GM18873 (cell line): ENCODE results near the gene MYO18A.

ENCODE experiments used
- ATAC-seq: cut with Tn5 transposase; IDR thresholded peaks from one replicate; pipeline ENCODE4 v1.9.1; 2021; ENCODE audit warnings: mild to moderate bottlenecking, moderate library complexity, moderate number of reproducible peaks; ENCODE audit not compliant: unreplicated experiment, low FRiP score

The MYO18A gene

DNA sequence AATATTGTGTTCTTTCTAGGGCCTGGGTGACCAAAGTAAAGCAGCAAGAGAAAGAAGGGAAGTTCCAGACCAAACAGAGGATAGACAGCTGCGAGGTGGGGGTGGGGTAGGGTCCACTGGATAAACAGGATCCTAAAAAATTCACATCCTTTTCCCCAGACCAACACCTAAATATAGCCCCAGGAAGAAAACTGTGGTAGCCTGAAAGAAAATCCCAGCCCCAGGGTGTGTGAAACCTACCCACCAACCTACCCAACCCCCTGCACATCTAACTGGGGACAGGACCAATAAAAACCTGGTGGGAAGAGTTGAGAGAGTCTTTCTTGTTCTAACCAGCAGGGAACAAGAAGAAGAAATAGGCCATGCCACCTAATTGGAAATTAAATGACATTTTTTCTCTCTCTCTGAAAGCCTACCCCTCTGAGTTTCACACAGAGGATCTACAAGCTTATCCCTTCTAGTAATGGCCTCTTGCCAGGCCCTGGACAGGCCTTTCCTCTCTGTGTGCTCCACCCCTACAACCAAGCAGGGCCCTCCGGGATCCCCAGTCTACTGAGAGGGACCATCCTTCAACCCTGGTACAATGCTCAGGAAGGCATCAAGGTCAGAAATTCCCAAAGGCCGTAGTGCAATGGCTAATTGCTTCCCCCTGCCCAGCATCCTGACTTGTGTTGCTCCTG, 12.0 kb downstream of the MYO18A start:
- no peak for ATAC-seq

DNA sequence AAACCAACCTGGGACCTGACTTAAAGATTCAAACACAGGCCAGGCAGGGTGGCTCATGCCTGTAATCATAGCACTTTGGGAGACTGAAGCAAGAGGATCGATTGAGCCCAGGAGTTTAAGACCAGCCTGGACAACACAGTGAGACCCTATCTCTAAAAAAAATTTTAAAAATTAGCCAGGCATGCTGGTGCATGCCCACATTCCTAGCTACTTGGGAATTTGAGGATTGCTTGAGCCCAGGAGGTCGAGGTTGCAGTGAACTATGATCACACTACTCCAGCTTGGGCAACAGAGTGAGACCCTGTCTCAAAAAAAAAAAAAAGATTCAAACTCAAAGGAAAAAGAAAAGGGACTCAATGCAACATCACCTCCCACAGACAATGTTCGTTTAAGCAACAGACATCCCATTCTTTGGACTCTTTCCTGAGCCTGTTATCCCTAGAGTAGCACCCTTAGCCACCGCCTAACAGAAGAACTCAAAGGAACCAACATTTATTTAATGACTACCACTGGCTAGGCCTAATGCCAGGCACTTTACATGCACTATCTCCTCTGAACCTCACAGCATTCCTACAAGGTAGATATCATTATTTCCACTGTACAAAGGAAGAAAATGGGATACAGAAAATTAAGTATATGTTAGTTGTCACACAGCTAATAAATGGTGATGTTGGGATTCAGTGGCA, 12.7 kb downstream of the MYO18A start:
- ATAC-seq: no peak

DNA sequence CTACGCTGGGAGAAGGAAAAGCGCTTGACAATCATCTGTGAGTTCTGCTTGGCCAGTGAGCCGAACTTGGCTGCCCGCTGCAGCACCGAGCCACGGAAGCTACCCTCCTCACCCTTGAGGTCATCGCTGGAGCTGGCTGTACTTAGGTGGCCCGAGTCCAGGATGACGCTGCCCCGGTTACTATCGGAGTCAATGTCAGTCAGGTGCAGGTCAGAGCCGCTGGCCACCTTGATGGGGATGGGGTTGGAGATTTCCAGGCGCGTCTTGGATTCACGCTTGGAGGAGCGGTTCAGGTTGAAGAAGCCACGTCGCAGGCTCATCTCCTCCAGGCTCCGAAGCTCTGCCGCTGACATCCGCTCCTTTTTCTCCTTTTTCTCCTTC, 13.7 kb downstream of the MYO18A start:
- no peak for ATAC-seq

DNA sequence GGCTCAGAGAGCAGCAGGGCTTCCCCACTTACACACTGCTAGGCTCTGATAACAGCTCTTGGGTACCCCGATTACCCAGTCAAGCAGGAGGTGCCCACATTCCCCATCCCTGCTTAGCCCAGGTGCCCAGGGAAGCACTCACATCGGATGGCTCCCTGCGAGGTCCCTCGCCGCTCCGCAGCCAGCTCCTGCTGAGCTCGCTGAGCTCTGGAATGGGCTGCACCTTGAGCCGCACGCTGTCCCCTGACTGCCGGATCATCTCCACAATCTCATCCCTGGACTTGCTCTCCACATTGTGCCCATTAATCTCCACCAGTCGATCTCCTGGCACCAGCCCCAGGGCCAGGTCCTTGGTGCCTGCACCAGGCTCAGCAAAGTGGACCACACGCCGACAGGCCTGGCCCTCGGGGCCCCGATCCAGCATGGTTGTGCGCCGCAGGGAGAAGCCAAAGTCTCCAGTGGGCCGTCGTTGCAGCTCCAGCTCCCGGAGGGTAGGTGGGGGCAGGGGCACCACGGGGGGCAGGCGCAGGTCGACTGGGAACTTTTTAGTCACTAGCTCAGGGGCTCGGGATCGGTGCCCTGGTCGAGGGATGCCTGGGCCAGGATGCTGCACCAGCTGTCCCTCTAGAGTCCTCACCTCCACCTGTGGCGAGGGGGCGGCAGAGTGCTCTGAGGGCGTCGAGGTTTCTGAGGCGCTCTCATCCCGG, 14.2 kb downstream of the MYO18A start:
- ATAC-seq: no peak

DNA sequence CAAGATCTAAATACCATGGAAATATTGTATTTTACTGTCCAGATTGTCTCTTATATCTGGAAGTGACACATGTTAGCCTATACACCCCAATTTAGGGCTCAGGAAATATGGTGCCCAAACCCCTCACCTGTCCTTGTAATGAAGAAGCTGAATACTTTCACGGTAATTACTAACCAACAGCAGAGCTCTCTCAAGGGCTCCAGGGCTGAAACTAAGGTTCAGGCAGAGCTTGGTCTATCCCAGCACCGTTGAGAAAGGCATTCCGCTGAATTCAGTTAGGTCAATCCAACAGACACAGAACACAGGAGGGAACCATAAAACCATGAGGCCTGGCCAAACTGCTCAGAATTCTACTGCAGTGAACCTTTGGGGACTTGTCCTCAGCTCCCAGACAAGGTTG, 14.9 kb downstream of the MYO18A start:
- no peak for ATAC-seq

DNA sequence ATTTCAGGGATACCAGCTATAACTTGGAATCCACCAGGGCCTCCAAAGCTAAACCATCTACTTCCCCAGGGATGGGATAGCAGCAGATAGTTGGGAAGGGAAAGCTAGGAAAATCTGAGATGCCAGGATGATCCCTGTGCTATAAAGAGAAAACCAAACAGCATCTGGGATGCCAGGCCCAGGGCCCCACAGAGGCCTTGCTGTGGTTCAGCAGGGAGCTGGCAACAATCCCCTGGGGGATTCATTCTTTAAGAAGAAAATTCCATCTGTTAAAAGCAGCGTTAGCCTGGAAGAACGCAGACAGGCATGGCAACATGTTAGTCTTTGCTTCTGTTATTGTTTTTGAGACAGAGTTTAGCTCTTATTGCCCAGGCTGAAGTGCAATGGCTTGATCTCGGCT, 16.6 kb downstream of the MYO18A start:
- ATAC-seq: no peak

DNA sequence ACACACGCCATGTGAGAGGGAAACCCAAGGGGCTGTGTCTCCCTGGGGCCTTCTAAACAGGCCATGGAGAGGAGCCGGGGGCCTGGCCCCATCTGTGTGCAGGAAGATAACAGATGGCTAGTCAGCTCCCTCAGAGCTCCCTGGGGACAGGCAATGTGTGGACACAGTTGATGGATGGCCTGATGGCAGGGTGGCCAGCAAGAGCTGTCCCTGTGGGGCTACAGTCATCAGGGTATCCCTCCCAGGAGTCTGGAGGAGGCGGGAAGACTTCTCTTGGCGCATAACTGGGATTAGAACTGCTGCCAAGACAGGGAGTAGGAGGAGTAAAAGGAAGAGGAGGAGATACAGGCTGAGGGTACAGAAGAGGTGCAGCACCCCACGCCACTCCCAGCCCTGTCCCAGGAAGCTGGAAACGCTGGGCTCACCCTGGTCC, 17.3 kb downstream of the MYO18A start:
- ATAC-seq: no peak

DNA sequence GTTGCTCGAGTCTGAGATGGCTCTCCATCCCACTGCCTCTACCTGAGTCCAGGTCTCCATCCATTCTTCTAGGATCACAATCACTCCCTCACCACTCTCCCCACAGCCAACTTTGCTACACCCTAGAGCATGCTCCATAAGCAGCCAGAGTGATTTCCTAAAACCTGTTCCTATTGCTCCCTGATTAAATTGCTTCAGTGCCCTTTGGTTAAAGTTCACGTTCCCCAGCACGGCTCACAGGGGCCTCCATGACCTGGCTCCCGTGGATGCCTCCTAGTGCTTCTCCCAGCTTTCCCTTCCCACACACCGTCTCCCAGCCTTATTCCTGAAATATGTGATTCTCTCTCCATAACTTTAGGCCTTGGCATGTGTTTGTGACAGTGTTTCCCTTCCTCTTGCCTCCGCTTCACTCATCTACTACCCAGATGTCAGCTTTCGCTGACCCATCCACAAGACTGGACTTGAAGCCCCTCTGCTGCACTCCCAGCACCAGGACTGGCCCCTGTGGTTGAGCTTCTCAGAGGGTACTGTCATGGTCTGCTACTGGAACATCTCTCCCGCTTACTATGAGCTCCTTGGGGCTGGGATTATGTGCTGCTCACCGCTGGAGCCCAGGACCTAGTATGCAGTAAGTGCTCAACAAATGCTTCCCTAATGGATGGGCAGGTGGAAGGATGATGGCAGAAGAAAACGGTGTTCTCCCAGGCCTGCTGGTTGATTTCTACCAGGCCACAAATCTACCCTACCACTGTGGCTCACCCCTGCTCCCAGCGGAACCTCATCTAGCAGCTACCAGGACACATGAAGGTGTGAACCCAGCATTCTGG, 17.9 kb downstream of the MYO18A start:
- ATAC-seq: no peak

DNA sequence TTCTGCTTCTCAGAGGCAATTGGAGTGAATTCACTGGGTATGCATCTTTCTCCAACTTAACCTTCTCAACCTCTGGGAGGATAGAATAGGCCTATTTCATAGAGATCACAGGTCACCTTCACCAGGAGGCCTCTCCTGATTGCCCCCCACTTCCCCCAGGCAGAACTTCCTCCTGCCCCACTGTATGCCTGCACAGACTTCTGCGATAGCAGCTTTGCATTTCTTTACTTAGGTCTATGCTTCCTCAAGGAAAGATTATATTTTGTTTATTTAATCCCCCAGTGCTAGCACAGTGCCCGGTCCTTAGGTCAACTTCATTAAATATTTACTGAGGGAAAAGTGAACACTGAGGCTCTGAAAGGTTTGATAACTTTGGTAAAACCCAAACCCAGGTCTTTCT, 19.9 kb downstream of the MYO18A start:
- ATAC-seq: no peak

DNA sequence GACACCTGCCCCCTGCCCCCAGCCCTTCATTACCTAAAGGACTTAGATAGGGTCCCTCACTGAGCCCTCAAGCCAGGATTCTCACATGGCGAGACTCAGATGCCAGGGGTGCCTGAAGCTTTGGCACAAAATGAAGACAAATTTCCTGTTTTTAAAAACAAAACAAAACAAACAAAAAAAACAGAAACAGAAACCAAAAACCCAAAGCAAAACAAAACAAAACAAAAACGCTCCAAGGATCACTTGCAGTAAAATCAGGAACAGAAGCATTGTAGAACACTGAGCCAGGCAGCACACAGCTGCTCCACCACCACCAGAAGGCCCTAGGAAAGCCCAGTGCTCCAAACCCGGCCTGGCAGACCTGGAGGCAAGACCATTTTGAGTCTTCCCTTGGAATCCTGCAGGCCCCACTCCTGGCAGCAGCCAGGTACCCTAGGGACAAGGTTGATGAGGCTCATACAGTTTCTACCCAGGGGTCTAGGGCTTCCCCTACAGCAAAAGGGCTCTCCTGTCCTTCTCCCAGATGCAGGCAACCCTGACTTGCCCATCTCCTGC, 20.8 kb downstream of the MYO18A start:
- no peak for ATAC-seq

DNA sequence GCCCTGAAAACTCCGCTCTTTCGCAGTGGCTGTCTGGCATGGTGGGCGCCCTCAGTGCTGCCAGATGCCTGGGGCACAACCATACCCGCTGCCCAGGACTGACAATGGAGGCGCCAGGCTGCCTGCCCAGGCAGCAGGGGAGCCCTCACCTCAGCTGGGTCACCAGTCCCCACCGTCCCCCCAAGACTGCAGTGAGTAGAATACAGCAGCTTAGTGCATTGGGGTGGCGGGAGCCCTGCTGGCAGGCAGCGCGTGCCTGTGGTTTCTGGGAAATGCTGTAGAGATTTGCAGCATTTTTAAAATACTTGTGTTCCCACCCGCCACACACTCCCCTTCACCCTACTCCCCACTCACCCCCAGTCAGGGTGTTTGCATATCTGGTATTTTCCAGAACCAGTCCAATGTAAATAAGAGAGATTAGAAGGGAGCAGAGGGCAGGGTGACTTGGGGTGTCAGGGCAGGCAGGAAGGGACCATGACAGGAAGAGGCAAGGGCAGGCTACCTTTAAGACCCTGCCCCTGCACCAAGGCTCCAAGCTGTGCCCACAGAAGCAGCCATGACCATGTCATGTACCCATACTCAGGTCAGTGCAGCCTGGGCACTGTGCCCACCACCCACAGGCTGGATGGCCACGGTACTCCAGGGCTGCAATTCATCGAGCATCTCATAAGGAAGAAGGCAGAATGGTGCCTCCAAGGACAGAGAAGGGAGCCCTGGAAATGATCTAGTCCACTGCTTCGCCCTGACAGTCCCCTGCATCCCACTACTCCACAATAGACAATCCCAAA, 21.5 kb downstream of the MYO18A start:
- ATAC-seq: no peak

DNA sequence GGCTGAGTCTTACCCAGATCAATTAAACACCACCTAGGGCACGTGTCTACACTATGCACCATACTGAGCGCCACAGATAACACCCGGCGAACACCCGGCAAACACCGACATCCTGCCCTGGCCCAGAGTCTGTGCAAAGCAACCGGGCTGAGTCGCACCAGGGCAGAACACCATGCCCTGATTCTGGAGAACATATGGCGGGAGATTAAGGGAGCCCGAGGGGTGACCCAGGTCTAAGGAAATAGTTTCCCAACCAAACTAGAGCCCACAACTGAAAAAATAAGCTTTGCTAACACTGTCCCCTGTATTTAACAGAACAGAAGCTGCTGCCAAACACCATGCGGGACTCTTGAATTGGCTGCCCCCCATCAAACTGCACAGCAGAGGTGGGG, 22.1 kb downstream of the MYO18A start:
- no peak for ATAC-seq

DNA sequence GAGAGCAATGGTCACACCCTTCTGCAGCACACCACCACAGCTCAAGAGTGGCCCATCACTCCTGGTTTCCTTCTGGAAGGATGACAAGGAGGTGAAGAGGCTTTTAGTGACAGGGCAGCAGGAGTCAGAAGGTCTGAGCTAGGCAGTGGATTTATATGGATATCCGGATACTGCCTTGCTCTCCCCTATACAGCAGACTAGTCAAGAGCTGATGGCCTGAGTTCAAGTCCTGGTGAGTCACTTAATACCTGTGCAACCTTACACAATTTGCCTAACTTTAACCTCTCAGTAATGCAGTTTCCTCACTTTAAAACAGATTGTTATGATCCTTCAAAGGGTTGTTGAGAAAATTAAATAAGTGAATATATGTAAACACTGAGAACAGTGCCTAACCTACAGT, 22.9 kb downstream of the MYO18A start:
- ATAC-seq: no peak

DNA sequence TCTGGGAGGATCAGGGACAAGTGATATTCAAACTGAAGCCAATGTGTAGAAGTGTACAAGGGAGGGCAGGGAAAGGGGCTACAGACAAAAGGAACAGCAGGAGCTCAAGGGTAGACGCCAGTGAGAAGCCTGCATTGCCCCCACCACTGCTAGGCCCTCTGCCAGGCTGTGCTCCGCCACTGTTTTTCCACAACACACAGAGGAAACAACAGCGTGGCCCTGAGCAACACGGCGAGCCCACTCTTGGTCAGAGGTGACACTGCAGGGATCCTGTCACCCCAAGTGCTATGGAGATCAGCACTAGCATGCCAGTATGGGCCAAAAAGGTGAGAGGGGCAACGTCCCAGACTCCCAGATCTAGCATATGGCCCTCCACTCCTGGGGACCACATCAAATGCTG, 23.4 kb downstream of the MYO18A start:
- ATAC-seq: no peak

DNA sequence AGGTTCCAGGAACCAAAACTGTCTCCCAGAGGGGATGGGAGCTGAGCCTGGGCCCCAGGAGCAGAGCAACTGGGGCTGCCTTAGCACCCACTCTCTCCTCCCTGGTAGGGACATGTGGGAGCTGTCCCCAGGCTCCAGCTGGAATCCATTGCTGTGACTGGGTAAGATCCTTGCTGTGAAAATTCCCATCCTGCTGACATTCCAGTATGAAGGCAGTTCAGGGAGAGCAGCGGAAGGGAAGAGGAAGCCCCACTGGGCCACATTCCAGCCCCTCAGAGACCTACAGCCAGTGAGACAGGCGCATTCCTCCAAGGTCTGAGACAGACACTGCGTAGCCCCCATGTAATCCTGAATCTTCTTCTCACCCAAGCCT, 24.2 kb downstream of the MYO18A start:
- no peak for ATAC-seq

DNA sequence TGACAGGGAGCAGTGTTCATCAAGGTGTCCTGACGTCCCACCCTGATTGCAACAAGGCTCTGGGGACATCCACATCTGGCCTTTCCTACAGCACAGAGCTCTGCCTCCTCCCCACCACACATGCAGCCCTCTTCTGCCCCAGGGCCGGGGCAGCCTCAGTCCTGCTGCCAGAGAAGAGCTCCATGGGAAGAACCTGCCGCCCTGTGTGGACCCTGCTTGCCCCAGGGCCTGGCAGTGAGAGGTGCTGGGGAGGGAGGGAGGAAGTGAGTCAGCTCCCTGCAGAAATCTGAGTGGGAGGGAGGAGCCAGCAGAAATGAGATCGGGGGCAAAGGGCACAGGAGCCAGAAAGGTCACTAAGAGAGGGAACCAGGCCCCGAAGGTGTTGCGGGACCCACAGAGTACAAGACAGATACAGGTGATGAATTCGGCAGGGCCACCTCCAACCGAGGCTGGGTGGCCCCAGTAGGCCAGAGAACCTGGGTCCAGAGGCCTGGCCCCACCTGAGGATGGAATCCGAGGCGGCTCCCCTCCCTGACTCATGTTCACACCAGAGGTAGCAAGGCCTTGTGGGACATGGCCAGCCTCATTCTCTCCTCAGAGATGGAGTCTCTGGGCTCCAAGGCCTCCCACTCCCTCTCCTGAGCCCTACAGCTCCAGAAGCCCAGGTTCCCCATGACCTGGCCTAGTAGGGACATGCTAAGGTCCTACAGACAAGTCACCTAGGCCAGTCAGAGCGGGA, 24.8 kb downstream of the MYO18A start:
- no peak for ATAC-seq

DNA sequence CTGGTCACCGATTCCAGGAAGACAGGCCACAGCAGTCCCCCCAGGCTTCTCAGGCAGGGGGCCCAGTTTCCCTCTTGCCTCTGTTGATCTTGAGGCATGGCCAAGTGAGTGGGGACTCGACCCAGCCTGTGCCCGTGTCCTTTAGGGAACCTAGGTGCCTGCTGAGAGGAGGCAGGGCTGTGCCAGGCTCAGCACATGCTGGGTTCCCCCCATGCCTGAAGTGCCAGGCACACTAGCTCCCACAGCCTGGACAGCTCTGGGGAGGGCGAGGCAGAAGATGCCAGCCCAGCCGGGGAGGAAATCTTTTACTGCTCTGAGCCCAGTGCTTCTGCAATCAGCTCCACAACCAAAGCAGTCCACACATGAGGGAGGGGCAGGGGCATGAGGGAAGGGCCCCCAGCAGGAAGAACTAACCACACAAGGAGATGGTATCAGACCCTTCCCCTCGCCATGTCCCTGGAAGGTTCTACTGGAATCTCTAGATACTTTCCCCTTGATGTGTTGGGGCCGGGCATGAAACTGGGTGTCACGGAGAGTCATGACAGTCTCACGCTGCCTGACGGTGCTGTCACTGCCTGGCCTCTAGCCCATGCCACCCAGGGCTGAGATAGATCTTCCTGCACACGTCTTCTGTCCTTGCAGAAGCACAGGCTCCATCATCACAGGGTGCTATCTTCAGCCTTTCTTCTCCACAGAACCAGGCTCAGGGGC, 25.5 kb downstream of the MYO18A start:
- ATAC-seq: no peak

DNA sequence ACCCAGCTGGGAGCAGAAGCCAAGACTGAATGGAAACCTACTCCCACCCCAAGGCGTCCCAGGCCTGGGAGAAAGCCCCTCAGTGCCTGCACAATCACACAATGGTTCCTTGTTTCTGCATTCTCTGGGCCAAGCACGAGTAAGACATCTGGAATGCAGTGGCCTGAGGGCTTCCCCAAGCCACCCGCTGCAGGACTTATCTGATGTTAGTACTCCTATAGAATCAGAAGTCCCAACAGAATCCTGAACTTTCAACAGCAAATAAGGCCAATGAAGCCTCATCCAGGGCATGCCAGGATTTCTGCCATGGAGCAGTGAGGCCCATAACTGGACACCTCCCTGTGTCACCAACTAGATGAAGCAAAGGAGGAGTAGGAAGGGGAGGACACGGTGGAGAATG, 28.6 kb downstream of the MYO18A start:
- ATAC-seq: no peak

DNA sequence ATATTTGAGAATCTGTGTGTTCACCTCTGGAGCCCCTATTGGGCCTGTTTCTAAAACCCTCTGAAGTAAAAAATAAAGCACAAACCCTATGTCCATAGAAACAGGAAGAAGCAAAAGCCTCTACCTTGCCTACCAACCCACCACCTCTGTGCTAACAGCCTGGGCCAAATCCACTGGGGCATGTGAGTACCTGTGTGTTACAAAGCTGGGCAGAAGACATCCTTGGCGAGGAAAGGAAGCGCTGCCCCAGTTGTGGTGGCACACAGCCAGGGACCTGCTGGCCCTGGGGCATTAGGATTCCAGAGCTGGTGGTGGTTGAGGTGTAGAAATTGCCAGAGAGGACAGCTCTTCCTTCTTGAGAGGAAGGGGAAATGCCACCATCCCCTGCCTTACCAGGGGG, 30.0 kb downstream of the MYO18A start:
- no peak for ATAC-seq
